ENCODE results near the gene TYK2. TPM values are rescaled to one million over a fixed set of nuclear protein-coding genes. Genes with fewer than 3 reads are reported as not detected.
"Not testable (repeated sequence)": the region's sequence is repeated elsewhere in the genome, so short reads cannot be mapped to it uniquely, and the experiment has no call there.

TYK2 gene
- total and polyA plus RNA-seq, 9 of the 15 experiments (the other 6 are each of a cell fraction or from before 2014, with no cell fraction given): 15.0 to 182 (median 85.9) TPM

- H3K9ac ChIP-seq (ENCODE audit: insufficient read depth in 1 of 2, low read depth in 2 of 2, low read length in 2 of 2); H3K27ac ChIP-seq (ENCODE audit: extremely low read depth, low read depth, low read length); H2AFZ ChIP-seq (ENCODE audit: low read depth, low read length); H3K9me1 ChIP-seq (ENCODE audit: control insufficient read depth, insufficient read depth, low read length); intact Hi-C loops (cut with micrococcal nuclease); CTCF ChIA-PET (ENCODE audit: low intra/inter-chr PET ratio); FAIRE-seq; H3K4me3 ChIP-seq; H3K9me3 ChIP-seq (replicated peaks; ENCODE audit: control insufficient read depth, insufficient read depth, low read depth, low read length); H3K27me3 ChIP-seq (ENCODE audit: control insufficient read depth in 2 of 2, insufficient read depth in 2 of 2, low read length in 2 of 2); H3K4me2 ChIP-seq (ENCODE audit: insufficient read depth, low read length); in situ Hi-C loops (cut with MboI); H4K20me1 ChIP-seq (replicated peaks; ENCODE audit: control insufficient read depth, insufficient read depth, low read length); ATAC-seq; DNase-seq (ENCODE audit: extremely low read depth in 1 of 4, low spot score in 3 of 4); H3K36me3 ChIP-seq (ENCODE audit: control insufficient read depth, insufficient read depth, low read length); BruUV-seq (replicated peaks); TF ChIP-seq ATF3 (CRISPR knock-in tag; conservative IDR thresholded peaks at IDR 0.05): not testable (repeated sequence)
- 78% methylated on average over 9 of the region's 9 CpGs for WGBS (ENCODE audit: insufficient coverage, low coverage, missing lambda C conversion rate)
- POLR2A ChIA-PET: interaction anchor here (3.9 kb wide), 1 partner anchor 8 kb away, joined by 29 read pairs; no protein-coding TSS in a partner anchor
- Histone ChIP-seq H3K4me1 (replicated peaks in 1 of 2; ENCODE audit: control insufficient read depth in 2 of 2, insufficient read depth in 2 of 2, low read length in 2 of 2) (peaks cover 14 to 42% of the 10 kb centered on the region in 2 experiments; a peak in 4 of 5 replicates), H3K79me2 (ENCODE audit: control insufficient read depth, insufficient read depth, low read length) (peaks cover 38% of the 10 kb centered on the region)
- TF ChIP-seq ZBTB33 (CRISPR knock-in tag; IDR thresholded peaks at IDR 0.05) (0 out of 2 replicates have a peak, but pooled peaks have one; percentile 15), ATF3 (IDR thresholded peaks at IDR 0.05) (peak; percentile 12; the same call in 1 of the 2 replicates), ZNF384 (IDR thresholded peaks at IDR 0.05; ENCODE audit: low read depth, low read length) (peak; percentile 23; the same call in 1 of the 2 replicates)
These were observed 43.6 kb downstream of the TYK2 start for GRCh38 chr19:10336725-10337124.

All from K562 (cell line).